ENCODE results near the gene AMFR.
"Not testable (repeated sequence)": the region's sequence is repeated elsewhere in the genome, so short reads cannot be mapped to it uniquely, and the experiment has no call there.

Gene AMFR

DNA sequence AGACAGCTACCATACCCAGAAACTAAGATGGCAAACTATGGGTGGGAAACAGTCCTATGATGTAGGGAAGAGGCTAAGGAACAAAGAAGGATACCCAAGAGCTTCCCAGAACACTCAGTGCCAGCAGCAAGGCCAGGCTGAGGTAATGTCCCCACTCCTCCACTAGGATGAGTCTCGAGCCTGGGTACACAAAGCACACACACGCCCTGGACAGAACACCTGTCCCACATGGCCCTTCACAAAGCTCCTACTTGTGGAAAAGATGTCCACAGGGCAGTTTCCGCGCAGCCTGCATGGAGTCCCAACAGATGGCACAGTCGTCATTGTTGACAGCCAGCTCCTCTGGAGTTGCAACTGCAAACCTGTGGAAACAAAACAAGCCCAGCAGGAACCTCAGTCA, 23.9 kb downstream of the AMFR start:
- TF ChIP-seq, protein P1, sequence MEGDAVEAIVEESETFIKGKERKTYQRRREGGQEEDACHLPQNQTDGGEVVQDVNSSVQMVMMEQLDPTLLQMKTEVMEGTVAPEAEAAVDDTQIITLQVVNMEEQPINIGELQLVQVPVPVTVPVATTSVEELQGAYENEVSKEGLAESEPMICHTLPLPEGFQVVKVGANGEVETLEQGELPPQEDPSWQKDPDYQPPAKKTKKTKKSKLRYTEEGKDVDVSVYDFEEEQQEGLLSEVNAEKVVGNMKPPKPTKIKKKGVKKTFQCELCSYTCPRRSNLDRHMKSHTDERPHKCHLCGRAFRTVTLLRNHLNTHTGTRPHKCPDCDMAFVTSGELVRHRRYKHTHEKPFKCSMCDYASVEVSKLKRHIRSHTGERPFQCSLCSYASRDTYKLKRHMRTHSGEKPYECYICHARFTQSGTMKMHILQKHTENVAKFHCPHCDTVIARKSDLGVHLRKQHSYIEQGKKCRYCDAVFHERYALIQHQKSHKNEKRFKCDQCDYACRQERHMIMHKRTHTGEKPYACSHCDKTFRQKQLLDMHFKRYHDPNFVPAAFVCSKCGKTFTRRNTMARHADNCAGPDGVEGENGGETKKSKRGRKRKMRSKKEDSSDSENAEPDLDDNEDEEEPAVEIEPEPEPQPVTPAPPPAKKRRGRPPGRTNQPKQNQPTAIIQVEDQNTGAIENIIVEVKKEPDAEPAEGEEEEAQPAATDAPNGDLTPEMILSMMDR (IDR thresholded peaks at IDR 0.05), result no peak
- Histone ChIP-seq H3K36me3 (ENCODE audit: control insufficient read depth, insufficient read depth, low read length) (no peaks in the 10 kb centered on the region), H3K4me3 (ENCODE audit: low read depth, low read length) (no peak overlapping the region)

DNA sequence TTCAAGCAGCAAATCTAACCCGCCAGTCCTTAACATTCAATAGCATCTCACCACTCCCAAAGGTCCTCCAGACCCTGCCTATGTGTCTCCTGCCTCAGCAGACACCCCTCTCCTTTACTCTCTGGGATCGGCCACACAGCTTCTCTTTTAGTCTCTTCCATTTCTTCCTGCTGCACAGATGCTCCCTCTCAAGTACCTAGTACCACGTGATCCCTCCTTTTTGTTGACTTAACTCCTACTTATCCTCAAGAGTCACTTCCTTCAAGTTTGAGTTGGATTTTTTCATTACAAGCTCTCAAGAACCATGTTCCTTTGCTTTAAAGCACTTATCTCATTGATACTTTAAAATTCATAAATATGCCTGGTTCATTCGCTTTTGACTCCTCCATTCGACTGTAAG, 24.9 kb downstream of the AMFR start:
- Histone ChIP-seq H3K36me3 (ENCODE audit: control insufficient read depth, insufficient read depth, low read length) (no peaks in the 10 kb centered on the region), H3K4me1 (no peaks in the 10 kb centered on the region), H3K4me3 (ENCODE audit: low read depth, low read length) (no peak overlapping the region), H3K27me3 (ENCODE audit: control insufficient read depth, insufficient read depth, low read length) (no peaks in the 10 kb centered on the region), H2AFZ (no peak overlapping the region), H3K9me3 (ENCODE audit: control insufficient read depth, low read length) (no peaks in the 10 kb centered on the region), H3K79me2 (peaks cover 10% of the 10 kb centered on the region), H3K4me2 (ENCODE audit: low read length) (no peak overlapping the region), H3K9ac (no peak overlapping the region), H3K27ac (no peak overlapping the region)
- TF ChIP-seq, protein P1 (IDR thresholded peaks at IDR 0.05), result no peak

More for the DNA sequence above, 23.9 kb downstream of the AMFR start:
- Histone ChIP-seq H3K9ac (no peak overlapping the region), H3K9me3 (ENCODE audit: control insufficient read depth, low read length) (no peaks in the 10 kb centered on the region), H3K4me1 (no peaks in the 10 kb centered on the region), H3K27me3 (ENCODE audit: control insufficient read depth, insufficient read depth, low read length) (no peaks in the 10 kb centered on the region), H3K27ac (no peak overlapping the region), H3K79me2 (peaks cover 6% of the 10 kb centered on the region), H3K4me2 (ENCODE audit: low read length) (no peak overlapping the region), H2AFZ (no peak overlapping the region)

DNA sequence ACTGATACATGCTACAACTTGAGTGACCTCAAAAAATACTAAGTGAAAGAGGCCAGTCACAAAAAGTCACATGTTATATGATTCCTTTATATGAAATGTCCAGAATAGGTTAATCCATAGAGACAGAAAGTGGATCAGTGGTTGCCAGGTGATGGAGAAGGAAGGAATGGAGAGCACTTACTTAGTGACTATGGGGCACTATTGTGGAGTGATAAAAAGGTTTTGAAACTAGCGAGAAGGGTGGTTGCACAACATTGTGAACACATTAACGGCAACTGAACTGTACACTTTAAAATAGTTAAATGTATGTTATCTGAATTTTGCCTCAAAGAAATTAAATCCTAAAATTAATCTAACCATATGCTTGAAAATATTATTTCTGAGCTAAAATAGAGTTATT, 25.9 kb downstream of the AMFR start:
- H3K4me1 ChIP-seq, result no peaks in the 10 kb centered on the region
- no peaks in the 10 kb centered on the region for H3K36me3 ChIP-seq (ENCODE audit: control insufficient read depth, insufficient read depth, low read length)
- TF ChIP-seq, protein P1 (IDR thresholded peaks at IDR 0.05), result no peak
- H3K9me3 ChIP-seq (ENCODE audit: control insufficient read depth, low read length), result no peaks in the 10 kb centered on the region
- no peak overlapping the region for H3K27ac ChIP-seq
- no peak overlapping the region for H2AFZ ChIP-seq
- no peak overlapping the region for H3K4me3 ChIP-seq (ENCODE audit: low read depth, low read length)
- H3K4me2 ChIP-seq (ENCODE audit: low read length), result no peak overlapping the region
- no peak overlapping the region for H3K9ac ChIP-seq
- no peaks in the 10 kb centered on the region for H3K27me3 ChIP-seq (ENCODE audit: control insufficient read depth, insufficient read depth, low read length)
- H3K79me2 ChIP-seq, result peaks cover 13% of the 10 kb centered on the region

DNA sequence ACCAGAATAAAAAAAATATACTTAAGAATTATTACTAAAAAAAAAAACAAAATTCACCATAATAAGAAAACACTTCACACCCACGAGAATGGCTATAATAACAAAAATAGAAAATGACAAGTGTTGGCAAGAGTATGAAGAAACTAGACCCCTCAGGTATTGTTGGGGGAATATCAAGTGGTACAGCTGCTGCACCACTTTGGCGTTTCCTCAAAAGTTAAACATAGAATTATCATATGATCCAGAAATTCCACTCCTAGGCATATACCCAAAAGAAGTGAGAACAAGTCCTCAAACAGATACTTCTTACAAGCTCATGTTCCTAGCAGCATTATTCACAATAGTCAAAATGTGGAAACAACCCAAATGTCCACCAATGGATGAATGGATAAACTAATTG, 26.3 kb downstream of the AMFR start:
- Histone ChIP-seq H3K27ac (no peak overlapping the region), H3K9me3 (ENCODE audit: control insufficient read depth, low read length) (no peaks in the 10 kb centered on the region), H3K4me2 (ENCODE audit: low read length) (no peak overlapping the region), H3K9ac (no peak overlapping the region), H3K4me1 (no peaks in the 10 kb centered on the region), H3K27me3 (ENCODE audit: control insufficient read depth, insufficient read depth, low read length) (no peaks in the 10 kb centered on the region), H2AFZ (no peak overlapping the region), H3K79me2 (peaks cover 13% of the 10 kb centered on the region), H3K4me3 (ENCODE audit: low read depth, low read length) (no peak overlapping the region), H3K36me3 (ENCODE audit: control insufficient read depth, insufficient read depth, low read length) (no peaks in the 10 kb centered on the region)
- TF ChIP-seq, protein P1 (IDR thresholded peaks at IDR 0.05), result no peak

DNA sequence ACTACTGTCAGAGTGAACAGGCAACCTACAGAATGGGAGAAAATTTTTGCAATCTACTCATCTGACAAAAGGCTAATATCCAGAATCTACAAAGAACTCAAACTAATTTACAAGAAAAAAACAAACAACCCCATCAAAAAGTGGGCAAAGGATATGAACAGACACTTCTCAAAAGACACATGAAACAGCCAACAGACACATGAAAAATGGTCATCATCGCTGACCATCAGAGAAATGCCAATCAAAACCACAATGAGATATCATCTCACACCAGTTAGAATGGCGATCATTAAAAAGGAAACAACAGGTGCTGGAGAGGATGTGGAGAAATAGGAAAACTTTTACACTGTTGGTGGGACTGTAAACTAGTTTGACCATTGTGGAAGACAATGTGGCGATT, 28.6 kb downstream of the AMFR start:
- not testable (repeated sequence) for H3K4me1 ChIP-seq; H3K9me3 ChIP-seq (ENCODE audit: control insufficient read depth, low read length); H3K36me3 ChIP-seq (ENCODE audit: control insufficient read depth, insufficient read depth, low read length); H3K27ac ChIP-seq; H2AFZ ChIP-seq; H3K4me2 ChIP-seq (ENCODE audit: low read length); H3K4me3 ChIP-seq (ENCODE audit: low read depth, low read length); H3K27me3 ChIP-seq (ENCODE audit: control insufficient read depth, insufficient read depth, low read length); H3K9ac ChIP-seq
- peaks cover 20% of the 10 kb centered on the region for H3K79me2 ChIP-seq

Data from parathyroid adenoma (tissue), 2 donors.